ENCODE measurements around the gene ID3.

Gene ID3

DNA sequence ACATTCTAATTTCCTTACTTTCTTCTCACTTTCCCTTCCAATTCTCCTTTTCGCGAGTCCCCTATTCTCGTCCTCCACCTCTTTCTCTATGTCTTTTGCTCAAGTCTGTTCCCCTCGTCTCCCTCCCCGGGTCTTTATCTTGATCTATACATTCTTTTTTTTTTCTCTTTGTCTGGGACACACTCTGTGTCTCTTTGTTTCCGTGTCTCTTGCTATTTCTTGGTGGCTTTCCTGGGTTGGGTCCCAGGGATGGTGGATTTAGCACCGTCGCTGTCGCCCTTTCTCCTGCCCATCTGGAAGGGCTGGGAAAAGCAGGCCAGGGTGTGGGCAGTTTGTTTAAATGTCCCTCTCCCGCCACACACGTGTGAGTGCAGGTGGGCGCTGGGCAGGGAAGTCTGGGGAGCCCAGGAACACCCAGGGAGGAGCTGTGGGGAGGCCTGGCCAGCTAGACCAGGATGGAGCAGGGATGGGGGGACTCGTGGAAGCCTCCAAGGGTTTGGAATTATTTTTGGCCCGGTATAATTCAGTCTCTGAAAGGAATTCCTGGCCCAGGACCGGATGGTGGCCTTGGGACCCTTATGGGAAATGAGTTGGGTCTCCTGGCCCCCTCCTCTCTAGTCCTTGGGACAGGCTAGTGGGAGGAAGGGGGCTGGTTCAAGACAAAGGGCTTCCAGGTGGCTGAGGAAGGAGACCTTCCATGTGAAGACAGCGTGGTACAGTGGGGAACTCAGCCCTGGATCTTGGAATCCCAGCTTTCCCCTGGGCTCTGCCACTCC, 9.5 kb upstream of the ID3 start:
- POLR2A ChIA-PET: no interaction called here
- TF ChIP-seq, protein P1, sequence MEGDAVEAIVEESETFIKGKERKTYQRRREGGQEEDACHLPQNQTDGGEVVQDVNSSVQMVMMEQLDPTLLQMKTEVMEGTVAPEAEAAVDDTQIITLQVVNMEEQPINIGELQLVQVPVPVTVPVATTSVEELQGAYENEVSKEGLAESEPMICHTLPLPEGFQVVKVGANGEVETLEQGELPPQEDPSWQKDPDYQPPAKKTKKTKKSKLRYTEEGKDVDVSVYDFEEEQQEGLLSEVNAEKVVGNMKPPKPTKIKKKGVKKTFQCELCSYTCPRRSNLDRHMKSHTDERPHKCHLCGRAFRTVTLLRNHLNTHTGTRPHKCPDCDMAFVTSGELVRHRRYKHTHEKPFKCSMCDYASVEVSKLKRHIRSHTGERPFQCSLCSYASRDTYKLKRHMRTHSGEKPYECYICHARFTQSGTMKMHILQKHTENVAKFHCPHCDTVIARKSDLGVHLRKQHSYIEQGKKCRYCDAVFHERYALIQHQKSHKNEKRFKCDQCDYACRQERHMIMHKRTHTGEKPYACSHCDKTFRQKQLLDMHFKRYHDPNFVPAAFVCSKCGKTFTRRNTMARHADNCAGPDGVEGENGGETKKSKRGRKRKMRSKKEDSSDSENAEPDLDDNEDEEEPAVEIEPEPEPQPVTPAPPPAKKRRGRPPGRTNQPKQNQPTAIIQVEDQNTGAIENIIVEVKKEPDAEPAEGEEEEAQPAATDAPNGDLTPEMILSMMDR (IDR thresholded peaks at IDR 0.05; ENCODE audit: control extremely low read depth, extremely low read depth, low read depth, missing control alignments): no peak
- no peak for DNase-seq (ENCODE audit: extremely low spot score)
- CTCF ChIA-PET: interaction anchor here (0.7 to 6.3 kb wide), 6 partner anchors 8 to 123 kb away, joined by 3 to 32 read pairs (median 6); partner anchors contain the start of gene RPL11

DNA sequence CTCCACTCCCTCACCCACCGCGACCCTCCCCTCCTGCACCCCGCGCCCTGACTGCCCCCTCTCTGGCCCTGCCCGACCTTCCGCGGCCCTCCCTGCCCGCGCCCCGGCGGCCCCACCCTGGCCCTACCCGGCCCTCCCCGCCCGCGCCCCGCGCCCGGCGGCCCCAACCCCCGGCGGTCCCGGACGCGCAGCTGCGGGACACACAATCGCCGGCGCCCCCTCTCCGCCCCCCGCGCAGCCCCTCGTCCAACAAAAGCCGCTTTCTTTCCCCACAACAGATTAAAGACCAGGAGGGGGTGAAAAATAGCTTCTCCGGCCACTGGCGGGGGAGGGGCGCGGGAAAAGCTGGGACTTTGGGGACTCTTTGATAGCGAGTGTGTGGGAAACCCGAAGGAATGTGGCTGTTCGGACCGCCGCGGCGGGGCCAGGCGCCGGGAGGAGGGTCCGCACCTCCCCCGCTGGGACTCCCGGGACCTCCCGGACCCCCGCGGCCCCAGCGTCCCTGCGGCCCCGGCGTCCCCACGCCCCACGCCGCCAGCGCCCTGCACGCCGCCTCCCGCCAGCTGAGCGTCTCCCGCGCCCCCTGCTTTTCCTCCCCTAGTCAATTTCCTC, 8.8 kb upstream of the ID3 start:
- TF ChIP-seq, protein P1 (IDR thresholded peaks at IDR 0.05; ENCODE audit: control extremely low read depth, extremely low read depth, low read depth, missing control alignments): no peak
- CTCF ChIA-PET: interaction anchor here (0.7 to 6.3 kb wide), 3 partner anchors 9 to 66 kb away, joined by 3 to 32 read pairs (median 15); no protein-coding TSS in a partner anchor
- POLR2A ChIA-PET: no interaction called here
- no peak for DNase-seq (ENCODE audit: extremely low spot score)

DNA sequence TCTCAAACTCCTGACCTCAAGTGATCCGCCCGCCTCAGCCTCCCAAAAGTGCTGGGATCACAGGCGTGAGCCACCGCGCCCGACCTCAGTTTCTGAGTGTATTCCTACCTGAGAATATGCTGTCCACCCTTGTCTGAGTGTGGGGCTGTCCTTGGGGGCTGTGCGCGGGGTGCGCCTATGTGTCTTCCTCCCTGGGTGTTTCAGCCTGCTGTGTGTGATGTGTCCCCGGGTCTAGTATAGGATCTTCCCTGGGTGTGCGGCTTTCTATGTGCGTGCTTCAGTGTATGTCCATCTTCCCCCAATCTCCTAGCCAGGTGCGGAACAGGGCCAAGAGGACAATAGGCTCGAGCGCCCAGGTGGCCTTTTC, 8.3 kb upstream of the ID3 start:
- CTCF ChIA-PET: interaction anchor here (3.2 to 6.3 kb wide), 2 partner anchors 9 to 67 kb away, joined by 15 to 32 read pairs; no protein-coding TSS in a partner anchor
- POLR2A ChIA-PET: no interaction called here

DNA sequence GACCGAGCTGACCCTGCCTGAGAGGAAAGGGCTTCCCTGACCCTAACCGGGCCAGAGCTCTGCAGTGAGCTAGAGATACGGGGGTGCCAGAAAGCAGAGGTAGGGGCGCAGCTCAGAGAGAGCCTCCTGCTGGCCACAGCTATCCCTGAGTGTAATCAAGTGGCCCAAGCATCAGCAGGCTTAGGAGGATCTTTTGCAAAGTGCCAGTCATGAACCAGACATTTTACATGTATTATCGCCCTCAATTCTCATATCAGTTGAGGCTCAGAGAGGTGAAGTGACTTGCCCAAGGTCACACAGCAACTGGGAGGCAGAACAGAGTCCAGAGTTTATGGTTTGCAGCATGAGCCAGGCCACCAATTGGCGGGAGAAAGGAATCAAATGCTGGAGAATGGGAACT, 7.0 kb upstream of the ID3 start:
- CTCF ChIA-PET: interaction anchor here (0.9 to 6.3 kb wide), 5 partner anchors 10 to 71 kb away, joined by 3 to 32 read pairs (median 8); no protein-coding TSS in a partner anchor
- TF ChIP-seq, protein P1 (IDR thresholded peaks at IDR 0.05; ENCODE audit: control extremely low read depth, extremely low read depth, low read depth, missing control alignments): peak; percentile 19
- POLR2A ChIA-PET: no interaction called here
- DNase-seq (ENCODE audit: extremely low spot score): no peak

More for the DNA sequence above, 8.3 kb upstream of the ID3 start:
- TF ChIP-seq, protein P1 (IDR thresholded peaks at IDR 0.05; ENCODE audit: control extremely low read depth, extremely low read depth, low read depth, missing control alignments): no peak
- no peak for DNase-seq (ENCODE audit: extremely low spot score)

DNA sequence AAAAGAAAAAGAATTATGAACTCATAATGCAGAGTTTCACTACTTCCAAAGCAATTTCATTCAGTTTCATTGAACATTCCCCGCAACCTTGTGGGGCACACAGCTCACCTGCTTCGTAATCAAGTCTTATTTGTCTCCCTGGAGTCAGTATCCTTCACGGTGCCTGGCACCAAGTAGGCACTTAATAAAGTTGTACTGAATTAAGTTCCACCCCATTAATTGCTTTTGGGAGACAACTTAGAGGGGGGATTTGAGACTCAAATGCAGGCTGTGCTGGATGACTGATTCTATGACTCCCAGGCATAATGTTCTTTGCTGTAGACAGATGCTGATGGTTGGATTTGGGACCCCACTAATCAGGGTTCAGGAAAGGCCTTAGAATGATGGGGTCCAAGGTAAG, 6.5 kb upstream of the ID3 start:
- no peak for DNase-seq (ENCODE audit: extremely low spot score)
- ChIA-PET POLR2A (no interaction called here), CTCF (interaction anchor here (0.6 to 6.3 kb wide), 7 partner anchors 11 to 180 kb away, joined by 3 to 32 read pairs (median 5); no protein-coding TSS in a partner anchor)
- TF ChIP-seq, protein P1 (IDR thresholded peaks at IDR 0.05; ENCODE audit: control extremely low read depth, extremely low read depth, low read depth, missing control alignments): no peak

DNA sequence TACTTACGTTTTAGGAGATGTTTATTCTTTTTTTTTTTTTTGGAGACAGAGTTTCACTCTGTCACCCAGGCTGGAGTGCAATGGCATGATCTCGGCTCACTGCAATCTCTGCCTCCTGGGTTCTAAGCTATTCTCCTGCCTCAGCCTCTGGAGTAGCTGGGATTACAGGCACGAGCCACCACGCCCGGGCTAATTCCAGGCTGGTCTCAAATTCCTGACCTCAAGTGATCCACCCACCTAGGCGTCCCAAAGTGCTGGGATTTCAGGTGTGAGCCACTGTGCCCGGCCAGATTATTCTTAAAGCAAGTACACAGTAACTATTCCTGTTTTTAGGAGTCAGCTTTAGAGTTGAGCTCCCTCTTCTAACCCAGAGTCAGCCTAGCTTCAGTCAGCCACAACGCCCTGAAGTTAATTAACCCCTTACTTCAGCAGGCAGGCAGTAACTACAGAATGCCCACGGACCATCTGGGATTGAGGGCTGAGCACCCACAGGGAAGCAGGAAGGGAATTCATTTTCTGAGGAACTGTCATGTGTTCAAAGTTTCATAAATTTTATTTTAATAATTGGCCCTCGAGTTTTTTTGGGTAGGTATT, 5.3 kb upstream of the ID3 start:
- DNase-seq (ENCODE audit: extremely low spot score): no peak
- ChIA-PET CTCF (interaction anchor here (0.9 to 6.3 kb wide), 10 partner anchors 9 to 73 kb away, joined by 3 to 32 read pairs (median 5); no protein-coding TSS in a partner anchor), POLR2A (interaction anchor here (0.7 kb wide), 1 partner anchor 73 kb away, joined by 5 read pairs; no protein-coding TSS in a partner anchor)
- TF ChIP-seq, protein P1 (IDR thresholded peaks at IDR 0.05; ENCODE audit: control extremely low read depth, extremely low read depth, low read depth, missing control alignments): no peak
